ENCODE results near the gene POU2F1.

POU2F1 gene

DNA sequence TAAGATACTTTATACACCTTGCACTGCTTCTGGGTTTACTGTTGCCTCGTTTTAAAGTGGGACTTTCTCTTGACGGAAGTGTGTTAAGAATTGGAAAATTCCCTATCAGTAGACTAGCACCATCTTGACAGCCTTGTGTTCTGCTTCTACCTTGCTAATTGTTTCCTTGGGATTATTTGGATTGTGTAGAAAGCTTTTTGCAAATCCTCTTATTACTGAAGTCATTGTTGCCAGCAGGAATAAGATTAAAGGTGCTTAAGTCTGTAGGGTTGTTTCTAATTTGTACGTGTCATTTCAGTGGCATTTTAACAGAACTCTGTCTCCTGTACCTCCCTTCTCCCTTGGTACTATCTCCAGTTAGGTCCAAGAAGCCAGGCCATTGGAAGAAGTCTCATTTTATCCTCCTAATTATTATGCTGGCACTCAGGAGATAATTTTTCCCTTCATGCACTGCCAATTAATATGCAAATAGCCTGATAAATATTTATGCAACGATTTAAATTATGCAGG is 107.7 kb downstream of the POU2F1 start:
- in situ Hi-C loops (cut with MboI; ENCODE audit: low pct_unique_long_range_greater_than_20kb, low sequenced_read_pairs, unreplicated experiment): no loop called here
- TF ChIP-seq, protein P1, sequence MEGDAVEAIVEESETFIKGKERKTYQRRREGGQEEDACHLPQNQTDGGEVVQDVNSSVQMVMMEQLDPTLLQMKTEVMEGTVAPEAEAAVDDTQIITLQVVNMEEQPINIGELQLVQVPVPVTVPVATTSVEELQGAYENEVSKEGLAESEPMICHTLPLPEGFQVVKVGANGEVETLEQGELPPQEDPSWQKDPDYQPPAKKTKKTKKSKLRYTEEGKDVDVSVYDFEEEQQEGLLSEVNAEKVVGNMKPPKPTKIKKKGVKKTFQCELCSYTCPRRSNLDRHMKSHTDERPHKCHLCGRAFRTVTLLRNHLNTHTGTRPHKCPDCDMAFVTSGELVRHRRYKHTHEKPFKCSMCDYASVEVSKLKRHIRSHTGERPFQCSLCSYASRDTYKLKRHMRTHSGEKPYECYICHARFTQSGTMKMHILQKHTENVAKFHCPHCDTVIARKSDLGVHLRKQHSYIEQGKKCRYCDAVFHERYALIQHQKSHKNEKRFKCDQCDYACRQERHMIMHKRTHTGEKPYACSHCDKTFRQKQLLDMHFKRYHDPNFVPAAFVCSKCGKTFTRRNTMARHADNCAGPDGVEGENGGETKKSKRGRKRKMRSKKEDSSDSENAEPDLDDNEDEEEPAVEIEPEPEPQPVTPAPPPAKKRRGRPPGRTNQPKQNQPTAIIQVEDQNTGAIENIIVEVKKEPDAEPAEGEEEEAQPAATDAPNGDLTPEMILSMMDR (IDR thresholded peaks at IDR 0.05; ENCODE audit: extremely low read depth, insufficient read depth, missing control alignments): no peak
- no peak for DNase-seq (ENCODE audit: low spot score)

DNA sequence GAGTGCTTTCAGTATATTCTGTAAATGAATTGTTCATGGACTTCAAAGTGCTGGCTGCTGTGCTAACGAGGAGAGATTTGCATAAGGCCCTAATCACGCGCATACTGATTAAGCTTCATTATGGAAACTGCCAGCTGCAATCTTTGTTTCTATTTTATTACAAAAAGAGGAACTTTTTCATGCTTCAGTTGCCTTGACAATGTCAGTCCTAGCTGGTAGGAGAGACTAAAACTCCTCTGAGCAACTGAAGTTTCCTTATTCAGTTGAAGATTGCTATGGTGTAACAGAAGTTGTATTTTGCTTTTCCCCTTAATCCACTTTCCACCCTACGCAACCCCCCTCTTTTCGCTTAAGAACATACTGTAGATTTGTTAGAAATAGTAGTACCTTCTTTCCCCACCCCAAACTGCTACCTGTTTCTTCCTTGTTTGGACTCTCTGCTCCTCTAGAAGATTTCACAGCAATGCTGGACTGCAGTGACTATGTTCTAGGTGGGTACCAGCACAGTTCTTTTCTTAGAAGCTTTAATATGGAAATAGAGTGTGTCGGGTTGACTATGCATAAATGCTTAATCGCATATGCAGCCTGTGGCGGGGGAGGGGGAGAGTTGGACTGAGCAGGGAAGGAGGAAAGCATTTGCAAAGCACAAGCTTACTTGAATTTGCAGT is 108.3 kb downstream of the POU2F1 start:
- in situ Hi-C loops (cut with MboI; ENCODE audit: low pct_unique_long_range_greater_than_20kb, low sequenced_read_pairs, unreplicated experiment): no loop called here

DNA sequence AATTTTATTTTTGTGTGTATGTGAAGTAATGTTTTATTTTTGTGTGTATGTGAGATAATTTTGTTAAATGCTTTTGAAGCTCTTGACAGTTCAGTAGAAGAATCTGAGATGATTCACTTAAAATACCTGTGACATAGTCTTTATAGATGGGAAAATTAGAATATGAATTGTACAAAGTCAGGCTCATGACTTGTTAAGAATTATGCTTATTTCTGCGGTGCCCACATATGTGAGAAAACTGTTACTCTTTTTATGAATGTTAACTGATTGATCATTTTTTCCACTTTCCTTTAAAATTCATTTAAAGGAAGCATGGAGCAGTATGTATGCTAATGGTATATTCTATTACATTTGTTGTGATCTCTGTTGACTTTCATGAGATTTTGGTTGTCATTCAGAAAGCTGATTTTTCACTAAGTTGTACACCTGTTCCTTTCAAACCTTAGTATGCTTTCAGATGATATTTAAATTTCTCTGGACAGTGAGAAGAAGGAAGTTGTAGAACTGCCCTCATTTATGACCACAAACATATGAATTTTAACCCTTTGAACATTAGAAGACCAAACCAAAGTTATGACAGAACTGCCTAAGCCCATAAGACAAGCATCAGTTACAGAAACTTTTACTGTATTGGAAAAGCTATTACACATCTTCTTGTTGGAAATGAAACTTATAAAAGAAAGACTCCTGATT is 110.1 kb downstream of the POU2F1 start:
- DNase-seq (ENCODE audit: low spot score): no peak
- in situ Hi-C loops (cut with MboI; ENCODE audit: low pct_unique_long_range_greater_than_20kb, low sequenced_read_pairs, unreplicated experiment): no loop called here
- TF ChIP-seq, protein P1 (IDR thresholded peaks at IDR 0.05; ENCODE audit: extremely low read depth, insufficient read depth, missing control alignments): no peak

More for the DNA sequence above, 108.3 kb downstream of the POU2F1 start:
- TF ChIP-seq, protein P1 (IDR thresholded peaks at IDR 0.05; ENCODE audit: extremely low read depth, insufficient read depth, missing control alignments): no peak
- DNase-seq (ENCODE audit: low spot score): peak; percentile 38

DNA sequence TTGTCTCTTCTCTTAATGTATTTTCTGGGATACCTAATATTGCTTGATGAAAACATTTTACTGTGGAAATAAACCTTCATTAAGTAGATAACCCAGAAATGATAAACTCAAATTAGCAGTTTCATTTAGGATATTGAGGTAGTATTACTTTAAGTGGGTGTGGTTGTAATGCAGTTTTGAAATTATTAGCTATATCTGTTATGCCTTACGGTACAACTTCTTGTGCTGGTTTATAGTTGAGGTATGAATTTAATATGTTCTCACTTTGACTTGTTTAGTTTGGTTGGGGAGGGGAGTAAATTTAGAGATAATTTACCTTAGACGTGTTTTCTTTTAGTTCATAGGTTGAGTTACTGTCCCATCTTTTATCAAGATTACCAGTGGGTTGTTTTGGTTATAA is 111.0 kb downstream of the POU2F1 start:
- TF ChIP-seq, protein P1 (IDR thresholded peaks at IDR 0.05; ENCODE audit: extremely low read depth, insufficient read depth, missing control alignments): no peak
- DNase-seq (ENCODE audit: low spot score): no peak
- in situ Hi-C loops (cut with MboI; ENCODE audit: low pct_unique_long_range_greater_than_20kb, low sequenced_read_pairs, unreplicated experiment): no loop called here

DNA sequence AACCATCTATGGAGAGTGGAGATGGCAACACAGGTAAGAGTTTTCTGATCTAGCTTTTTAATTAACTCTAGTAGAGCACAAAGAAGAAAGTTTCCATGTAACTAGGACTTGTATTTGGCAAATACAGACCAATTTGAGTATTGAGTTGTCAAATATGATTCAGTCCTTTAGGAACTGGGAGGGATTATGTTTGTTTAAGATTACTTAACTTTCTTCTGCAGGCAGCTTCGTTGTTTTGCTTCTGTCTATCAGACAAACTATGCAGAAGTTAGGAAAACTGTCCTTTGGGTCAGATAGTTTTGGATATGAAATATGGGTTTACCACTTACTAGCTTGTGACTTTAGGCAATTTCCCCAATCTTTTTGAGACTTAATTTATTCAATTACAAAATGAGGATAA is 111.8 kb downstream of the POU2F1 start:
- in situ Hi-C loops (cut with MboI; ENCODE audit: low pct_unique_long_range_greater_than_20kb, low sequenced_read_pairs, unreplicated experiment): no loop called here
- no peak for DNase-seq (ENCODE audit: low spot score)
- TF ChIP-seq, protein P1 (IDR thresholded peaks at IDR 0.05; ENCODE audit: extremely low read depth, insufficient read depth, missing control alignments): no peak

DNA sequence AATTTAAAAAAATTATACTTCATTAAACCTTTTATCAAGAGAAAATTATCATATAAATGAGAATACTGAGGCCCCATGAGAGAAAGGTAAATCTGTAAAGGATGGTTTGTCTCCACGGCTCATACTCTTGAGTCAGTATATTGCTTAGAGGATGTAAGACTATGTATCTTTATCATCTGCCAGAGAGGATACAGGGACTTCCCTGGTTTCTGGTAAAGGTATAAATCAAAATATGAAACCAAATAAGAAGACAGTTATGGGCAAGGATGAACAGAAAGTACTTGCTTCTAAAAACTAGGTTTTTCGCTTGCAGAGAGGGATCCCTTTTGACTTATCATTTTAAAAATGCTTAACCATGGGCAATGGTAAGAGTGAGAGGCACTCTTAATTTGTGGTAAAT is 112.4 kb downstream of the POU2F1 start:
- in situ Hi-C loops (cut with MboI; ENCODE audit: low pct_unique_long_range_greater_than_20kb, low sequenced_read_pairs, unreplicated experiment): no loop called here
- TF ChIP-seq, protein P1 (IDR thresholded peaks at IDR 0.05; ENCODE audit: extremely low read depth, insufficient read depth, missing control alignments): no peak
- no peak for DNase-seq (ENCODE audit: low spot score)
